Panc1 (cell line): ENCODE measurements around the gene DEFB132.

Source experiments
- CTCF ChIP-seq: fragments of 450-650 bp; IDR thresholded peaks from 2 replicates; pipeline ENCODE4 v1.5.1; 2017; ENCODE audit warnings: mild to moderate bottlenecking
- POLR2AphosphoS5 ChIP-seq: IDR thresholded peaks from 2 replicates; pipeline ENCODE4 v1.6.1; 2012; ENCODE audit warnings: mild to moderate bottlenecking, low read depth, low read length, moderate library complexity
- REST ChIP-seq, 2 experiments: IDR thresholded peaks; 2 replicates each; pipeline ENCODE4 v1.6.1; 2011 to 2012; ENCODE audit warnings: low read depth in 2 of 2, control low read depth in 1 of 2, low read length in 1 of 2, mild to moderate bottlenecking in 1 of 2, moderate library complexity in 1 of 2; ENCODE audit not compliant: insufficient read depth in 1 of 2

DNA sequence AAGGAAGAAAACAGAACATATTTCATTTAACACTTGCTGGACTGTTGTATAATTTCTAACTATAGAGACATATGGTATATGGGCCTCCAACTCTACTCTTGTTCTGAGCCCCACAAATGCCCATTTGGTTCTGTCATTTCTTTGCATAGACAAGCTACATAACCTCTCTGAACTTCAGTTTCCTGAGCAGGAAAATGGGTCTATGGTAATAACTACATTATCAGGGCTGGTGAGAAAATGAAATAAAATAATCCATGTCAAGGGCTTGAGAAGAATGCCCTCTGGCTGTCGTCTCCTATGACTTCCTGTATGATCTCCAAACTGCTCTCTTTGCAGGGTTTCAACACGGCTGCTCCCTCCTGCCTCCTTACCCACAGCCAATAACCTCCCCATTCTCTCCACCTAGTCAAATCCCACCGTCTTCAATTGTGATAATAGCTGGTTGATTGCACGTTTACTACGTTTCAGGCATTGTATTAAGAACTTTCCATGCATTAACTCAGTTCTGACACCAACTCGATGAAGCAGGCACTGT, 51.8 kb downstream of the DEFB132 start:
- TF ChIP-seq POLR2AphosphoS5 (no peak), CTCF (no peak), REST (IDR thresholded peaks at IDR 0.05; ENCODE audit: insufficient read depth in 1 of 2, low read depth in 2 of 2, low read length in 1 of 2) (no peak)
